ENCODE data around the gene DTNB. TPM values are rescaled to one million over a fixed set of nuclear protein-coding genes. Genes with fewer than 3 reads are reported as not detected.

The DTNB gene
- total and polyA plus RNA-seq, 2 of the 4 experiments (the other 2 are of a cell fraction): 3.8 to 5.3 TPM

DNA sequence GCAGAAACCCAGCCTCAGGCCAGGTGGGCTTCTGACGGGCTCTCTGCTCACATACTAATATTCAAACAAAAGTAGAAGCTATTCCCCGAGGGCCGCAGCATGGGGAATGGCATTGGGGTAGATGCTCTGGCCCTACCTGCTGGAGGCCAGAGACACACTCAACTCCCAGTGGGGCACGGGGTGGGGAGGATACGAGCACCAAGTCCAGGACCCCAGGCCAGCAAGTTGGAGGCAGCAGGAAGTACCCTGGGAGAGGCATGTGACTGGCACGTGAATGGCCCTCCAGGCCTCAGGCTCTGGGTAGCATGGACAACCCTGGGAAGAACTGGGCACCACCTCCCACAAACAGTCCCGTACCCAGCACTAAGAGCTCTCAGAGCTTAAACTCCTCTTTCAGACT lies 335.5 kb downstream of the DTNB start:
- no peaks in the 10 kb centered on the region; the same call in 1 of the 2 replicates for H3K9me1 ChIP-seq (ENCODE audit: insufficient read depth, low read length)
- H3K4me2 ChIP-seq (ENCODE audit: low read depth, low read length): no peak overlapping the region
- dilution Hi-C loops (cut with HindIII; ENCODE audit: low sequenced_read_pairs, unreplicated experiment): no loop called here
- H2AFZ ChIP-seq (replicated peaks; ENCODE audit: low read length, poor library complexity): no peak overlapping the region
- no peak for TF ChIP-seq MAFK (IDR thresholded peaks at IDR 0.05; ENCODE audit: low read depth, low read length)
- no peak for TF ChIP-seq ELK1 (IDR thresholded peaks at IDR 0.05; ENCODE audit: borderline replicate concordance, low read depth, low read length)
- TF ChIP-seq POLR2A (IDR thresholded peaks at IDR 0.05; ENCODE audit: low read depth, low read length): no peak
- TF ChIP-seq, protein P1, sequence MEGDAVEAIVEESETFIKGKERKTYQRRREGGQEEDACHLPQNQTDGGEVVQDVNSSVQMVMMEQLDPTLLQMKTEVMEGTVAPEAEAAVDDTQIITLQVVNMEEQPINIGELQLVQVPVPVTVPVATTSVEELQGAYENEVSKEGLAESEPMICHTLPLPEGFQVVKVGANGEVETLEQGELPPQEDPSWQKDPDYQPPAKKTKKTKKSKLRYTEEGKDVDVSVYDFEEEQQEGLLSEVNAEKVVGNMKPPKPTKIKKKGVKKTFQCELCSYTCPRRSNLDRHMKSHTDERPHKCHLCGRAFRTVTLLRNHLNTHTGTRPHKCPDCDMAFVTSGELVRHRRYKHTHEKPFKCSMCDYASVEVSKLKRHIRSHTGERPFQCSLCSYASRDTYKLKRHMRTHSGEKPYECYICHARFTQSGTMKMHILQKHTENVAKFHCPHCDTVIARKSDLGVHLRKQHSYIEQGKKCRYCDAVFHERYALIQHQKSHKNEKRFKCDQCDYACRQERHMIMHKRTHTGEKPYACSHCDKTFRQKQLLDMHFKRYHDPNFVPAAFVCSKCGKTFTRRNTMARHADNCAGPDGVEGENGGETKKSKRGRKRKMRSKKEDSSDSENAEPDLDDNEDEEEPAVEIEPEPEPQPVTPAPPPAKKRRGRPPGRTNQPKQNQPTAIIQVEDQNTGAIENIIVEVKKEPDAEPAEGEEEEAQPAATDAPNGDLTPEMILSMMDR (conservative IDR thresholded peaks at IDR 0.05; ENCODE audit: low read depth, low read length): no peak
- no peak for TF ChIP-seq RAD21 (IDR thresholded peaks at IDR 0.05; ENCODE audit: low read length)
- TF ChIP-seq, protein P2, sequence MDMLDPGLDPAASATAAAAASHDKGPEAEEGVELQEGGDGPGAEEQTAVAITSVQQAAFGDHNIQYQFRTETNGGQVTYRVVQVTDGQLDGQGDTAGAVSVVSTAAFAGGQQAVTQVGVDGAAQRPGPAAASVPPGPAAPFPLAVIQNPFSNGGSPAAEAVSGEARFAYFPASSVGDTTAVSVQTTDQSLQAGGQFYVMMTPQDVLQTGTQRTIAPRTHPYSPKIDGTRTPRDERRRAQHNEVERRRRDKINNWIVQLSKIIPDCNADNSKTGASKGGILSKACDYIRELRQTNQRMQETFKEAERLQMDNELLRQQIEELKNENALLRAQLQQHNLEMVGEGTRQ (IDR thresholded peaks at IDR 0.05; ENCODE audit: low read depth, low read length): no peak
- TF ChIP-seq CHD1 (IDR thresholded peaks at IDR 0.05; ENCODE audit: low read depth, low read length): no peak
- no peak for TF ChIP-seq FOS (IDR thresholded peaks at IDR 0.05; ENCODE audit: low read depth, low read length)
- no peak for TF ChIP-seq SMC3 (IDR thresholded peaks at IDR 0.05; ENCODE audit: low read depth, low read length)
- no peak for TF ChIP-seq CEBPB (IDR thresholded peaks at IDR 0.05; ENCODE audit: low read depth, low read length)
- TF ChIP-seq BHLHE40 (IDR thresholded peaks at IDR 0.05; ENCODE audit: low read depth, low read length): no peak
- H3K9ac ChIP-seq (ENCODE audit: low read depth, low read length): no peak overlapping the region
- no peak overlapping the region for H2BK20ac ChIP-seq (ENCODE audit: low read depth, low read length)
- no peaks in the 10 kb centered on the region for H3K36me3 ChIP-seq (ENCODE audit: control insufficient read depth, insufficient read depth, low read length)
- no peak for ATAC-seq (ENCODE audit: low read depth)
- H3K27ac ChIP-seq (ENCODE audit: insufficient read depth, low read length): no peak overlapping the region
- no peak overlapping the region for H4K8ac ChIP-seq (ENCODE audit: low read depth in 2 of 2, low read length in 2 of 2)
- H3K23ac ChIP-seq (ENCODE audit: low read depth, low read length): no peak overlapping the region
- CTCF ChIA-PET: no interaction called here
- H4K5ac ChIP-seq (ENCODE audit: low read depth, low read length): no peak overlapping the region
- no peak overlapping the region for H3K56ac ChIP-seq (ENCODE audit: extremely low read depth, insufficient read depth, low read length)
- H2BK5ac ChIP-seq (ENCODE audit: low read depth, low read length, poor library complexity, severe bottlenecking): no peak overlapping the region
- DNase-seq: no peak
- H4K20me1 ChIP-seq (ENCODE audit: insufficient read depth, low read length): peaks cover 58% of the 10 kb centered on the region
- H3K27me3 ChIP-seq (ENCODE audit: control insufficient read depth, insufficient read depth, low read length): no peaks in the 10 kb centered on the region
- POLR2A ChIA-PET (ENCODE audit: unreplicated experiment): no interaction called here
- H2AK5ac ChIP-seq (ENCODE audit: low read depth, low read length): no peak overlapping the region
- no peak overlapping the region for H2AK9ac ChIP-seq (replicated peaks; ENCODE audit: low read depth, low read length, poor library complexity)
- H2BK120ac ChIP-seq (ENCODE audit: low read depth, low read length): no peak overlapping the region
- WGBS, 2 experiments (ENCODE audit: extremely low coverage in 2 of 2, insufficient read length in 1 of 2): no CpG with 5 or more reads among the region's 7 CpGs
- no peak overlapping the region for H4K91ac ChIP-seq (ENCODE audit: insufficient read depth, low read depth, low read length)
- no peaks in the 10 kb centered on the region for H3K9me3 ChIP-seq (ENCODE audit: control insufficient read depth, insufficient read depth, low read length)
- peaks cover 0 to 58% of the 10 kb centered on the region in 2 experiments for H3K79me1 ChIP-seq (ENCODE audit: low read depth in 1 of 2, low read length in 2 of 2)
- intact Hi-C loops (cut with micrococcal nuclease): no loop called here
- no TSS peak for BruUV-seq (replicated peaks)
- H3K4me1 ChIP-seq (ENCODE audit: control insufficient read depth, insufficient read depth, low read length): peaks cover 8% of the 10 kb centered on the region; the same call in 1 of the 2 replicates
- no peak overlapping the region for H3K14ac ChIP-seq (replicated peaks; ENCODE audit: low read depth, low read length)
- no peak overlapping the region for H3K4me3 ChIP-seq (ENCODE audit: insufficient read depth, low read depth, low read length)
- in situ Hi-C loops (cut with MboI; ENCODE audit: low sequenced_read_pairs): no loop called here
- no peak overlapping the region for H2BK15ac ChIP-seq (ENCODE audit: low read depth, low read length)
- no peak overlapping the region for H3K18ac ChIP-seq (ENCODE audit: low read depth, low read length)
- no peak overlapping the region for H3K4ac ChIP-seq (ENCODE audit: low read depth, low read length)
